DMS53 treated with DMSO at 0.1 percent for 48 hours (cell line): ENCODE measurements around the gene TPPP3.
"Not testable (repeated sequence)": the region's sequence is repeated elsewhere in the genome, so short reads cannot be mapped to it uniquely, and the experiment has no call there.

Experiments
- DNase-seq: peaks from one replicate; lab custom pipeline; 2025; ENCODE audit not compliant: unreplicated experiment; lab: John Stamatoyannopoulos, UW

The TPPP3 gene

DNA sequence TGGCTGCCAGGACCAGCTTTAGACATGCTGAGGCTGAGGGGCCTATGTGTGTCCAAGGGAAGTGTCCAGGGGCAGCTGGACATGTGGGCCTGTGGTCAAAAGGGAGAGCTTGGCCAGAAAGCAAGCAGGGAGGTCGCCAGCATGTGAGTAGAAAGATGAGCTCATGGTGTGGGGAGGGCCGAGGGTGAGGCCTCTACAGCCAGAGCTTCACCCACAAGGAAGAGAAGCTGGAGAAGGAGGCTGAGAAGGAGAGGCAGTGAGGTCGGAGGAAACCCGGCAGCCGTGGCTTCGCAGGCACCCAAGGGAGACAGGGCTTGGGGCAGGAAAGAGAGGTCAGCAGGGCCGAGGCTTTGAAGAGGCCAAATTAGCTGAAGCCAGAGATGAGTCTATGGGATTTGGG, 33.7 kb upstream of the TPPP3 start:
- DNase-seq, result no peak

DNA sequence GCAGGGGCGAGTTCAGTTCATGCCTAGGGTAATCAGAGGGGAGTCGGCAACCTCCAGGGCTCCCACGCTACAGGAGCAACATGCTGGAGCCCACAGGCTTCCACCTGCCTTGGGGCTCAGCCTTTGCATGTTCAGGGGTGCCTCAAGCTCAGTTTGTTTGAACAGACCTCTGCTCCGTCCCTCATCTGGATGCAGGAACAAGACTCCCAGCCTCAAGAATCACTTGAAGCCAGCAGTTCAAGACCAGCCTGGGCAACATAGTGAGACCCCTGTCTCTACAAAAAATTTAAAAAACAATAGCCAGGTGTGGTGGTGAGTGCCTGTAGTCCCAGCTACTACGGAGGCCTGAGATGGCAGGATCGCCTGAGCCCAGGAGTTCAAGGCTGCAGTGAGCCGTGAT, 32.7 kb upstream of the TPPP3 start:
- no peak for DNase-seq

DNA sequence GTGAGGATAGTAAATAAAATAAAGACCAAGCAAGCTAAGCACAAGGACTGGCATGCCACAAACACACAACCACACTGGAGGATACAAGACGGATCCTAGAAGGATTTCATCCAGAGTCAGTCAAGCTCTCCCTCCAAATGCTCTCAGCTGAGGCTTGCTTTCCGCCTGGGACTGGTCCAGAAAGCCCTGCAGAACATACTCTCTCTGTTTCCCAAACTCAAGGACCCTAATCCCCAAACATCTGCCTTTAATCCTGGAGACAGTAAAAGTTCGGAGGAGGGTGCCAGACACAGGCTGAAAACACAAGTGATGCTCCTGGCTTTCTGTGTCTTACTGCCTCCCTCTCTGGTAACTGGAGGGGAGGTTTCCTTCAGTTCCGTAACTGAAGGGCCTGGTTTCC, 32.3 kb upstream of the TPPP3 start:
- no peak for DNase-seq

DNA sequence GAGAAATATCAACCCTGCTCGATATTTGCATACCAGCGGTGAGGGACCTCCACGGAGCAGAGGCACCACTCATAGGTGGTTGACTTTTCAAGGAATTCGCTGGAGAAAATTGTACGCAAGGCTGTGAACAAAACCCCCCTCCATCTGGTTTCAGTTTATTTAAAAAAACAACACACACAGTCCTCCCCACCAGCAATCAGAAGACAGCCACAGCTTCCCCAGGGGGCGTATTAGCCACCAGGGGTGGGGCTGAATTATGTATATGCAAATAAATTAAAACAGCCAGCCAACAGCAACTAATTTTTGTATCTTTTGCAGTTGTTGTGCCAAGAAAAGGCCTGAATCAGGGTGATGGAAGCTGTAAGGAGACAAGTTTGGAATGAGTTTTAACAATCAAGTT, 31.8 kb upstream of the TPPP3 start:
- no peak for DNase-seq

DNA sequence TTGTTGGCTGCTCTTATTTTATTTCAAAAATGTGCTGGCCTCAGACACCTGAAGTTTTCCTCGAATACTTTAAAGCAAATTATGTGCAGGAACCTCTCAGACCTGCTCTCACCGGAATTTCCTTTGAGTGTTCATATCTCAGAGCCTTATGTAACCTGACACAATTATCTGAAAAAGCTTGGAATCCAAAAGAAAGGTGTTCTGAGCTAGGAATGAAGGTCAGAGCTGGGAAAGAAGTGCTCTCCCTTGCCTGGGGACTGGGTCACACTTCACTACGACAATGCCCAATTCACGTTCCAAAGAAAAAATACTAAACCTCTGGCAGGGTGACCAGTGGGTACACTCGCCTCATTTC, 30.9 kb upstream of the TPPP3 start:
- DNase-seq, result no peak

DNA sequence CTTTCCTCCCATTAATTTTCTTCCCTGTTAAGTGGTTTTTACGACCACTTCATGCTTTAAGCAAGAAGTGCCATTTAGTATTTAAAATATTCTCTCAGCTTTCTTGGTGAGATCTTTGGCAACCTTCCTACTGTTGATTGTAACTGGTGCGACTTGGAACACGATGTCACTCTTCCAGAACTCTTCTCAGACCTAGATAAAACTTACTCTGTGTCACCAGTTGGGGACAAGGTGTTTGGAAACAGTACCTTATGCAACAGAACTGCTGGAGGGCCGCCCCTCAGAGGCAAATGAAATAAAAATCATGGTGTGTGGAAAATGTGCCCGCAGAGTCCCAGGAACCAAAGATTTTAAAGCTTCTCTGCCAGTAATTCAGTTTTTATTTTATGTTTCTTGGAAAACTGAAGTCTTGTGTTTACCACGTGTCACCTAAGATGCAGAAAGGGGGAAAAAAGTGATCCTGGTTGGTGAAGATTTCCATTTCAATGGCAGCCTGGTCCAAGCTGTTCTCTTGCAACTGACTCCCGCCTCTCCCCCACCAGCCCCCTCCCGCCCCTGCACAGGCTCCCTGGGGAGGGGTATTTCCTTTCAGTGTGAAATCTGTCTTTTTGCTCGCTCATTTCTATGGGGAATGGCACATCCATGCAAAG, 30.4 kb upstream of the TPPP3 start:
- no peak for DNase-seq

DNA sequence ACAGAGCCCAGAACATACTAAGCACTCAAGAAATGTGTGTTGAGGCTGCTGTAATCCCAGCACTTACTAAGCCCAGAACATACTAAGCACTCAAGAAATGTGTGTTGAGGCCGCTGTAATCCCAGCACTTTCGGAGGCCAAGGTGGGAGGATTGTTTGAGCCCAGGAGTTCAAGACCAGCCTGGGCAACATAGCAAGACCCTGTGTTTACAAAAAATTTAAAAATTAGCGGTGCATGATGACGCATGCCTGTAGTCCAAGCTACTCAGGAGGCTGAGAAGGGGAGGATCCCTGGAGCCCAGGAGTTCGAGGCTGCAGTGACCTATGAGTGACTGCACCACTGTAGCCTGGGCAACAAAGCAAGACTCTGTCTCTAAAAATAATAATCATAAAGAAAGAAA, 29.7 kb upstream of the TPPP3 start:
- DNase-seq, result no peak

DNA sequence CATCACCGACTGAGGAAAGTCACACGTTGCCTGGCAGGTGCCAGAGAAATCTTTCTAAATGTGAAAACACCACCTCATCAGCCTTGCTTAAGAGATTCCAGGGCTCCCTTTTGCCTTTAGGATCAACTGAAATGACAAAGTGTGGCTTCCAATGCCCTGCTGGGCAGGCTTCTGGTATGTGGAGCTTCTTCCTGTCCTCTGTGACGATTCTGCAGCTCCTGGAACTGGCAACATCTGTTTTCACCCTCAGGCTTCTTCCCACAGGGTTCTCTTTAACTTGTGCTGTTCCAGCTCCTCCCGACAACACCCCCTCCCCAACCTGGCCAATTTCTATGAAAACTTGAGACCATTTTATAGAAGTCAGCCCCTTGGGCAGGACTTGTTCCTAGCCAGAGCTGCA, 27.7 kb upstream of the TPPP3 start:
- no peak for DNase-seq

DNA sequence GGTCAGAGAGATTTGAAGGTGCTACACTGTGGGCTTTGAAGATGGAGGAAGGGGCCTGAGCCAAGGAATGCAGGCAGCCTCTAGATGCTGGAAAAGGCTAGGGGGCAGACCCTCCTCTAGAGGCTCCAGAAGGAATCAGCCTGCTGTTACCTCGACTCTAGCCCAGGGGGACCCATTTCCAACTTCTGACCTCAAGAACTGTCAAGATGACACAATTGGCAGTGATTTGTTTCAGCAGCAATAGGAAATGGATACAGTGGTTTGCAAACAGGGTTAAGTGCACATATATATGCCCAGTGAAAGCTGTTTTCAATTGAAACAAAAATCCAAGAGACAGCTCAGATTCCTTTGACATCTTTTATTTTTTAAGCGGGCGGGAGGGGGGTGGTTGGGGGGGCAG, 26.6 kb upstream of the TPPP3 start:
- DNase-seq, result no peak

DNA sequence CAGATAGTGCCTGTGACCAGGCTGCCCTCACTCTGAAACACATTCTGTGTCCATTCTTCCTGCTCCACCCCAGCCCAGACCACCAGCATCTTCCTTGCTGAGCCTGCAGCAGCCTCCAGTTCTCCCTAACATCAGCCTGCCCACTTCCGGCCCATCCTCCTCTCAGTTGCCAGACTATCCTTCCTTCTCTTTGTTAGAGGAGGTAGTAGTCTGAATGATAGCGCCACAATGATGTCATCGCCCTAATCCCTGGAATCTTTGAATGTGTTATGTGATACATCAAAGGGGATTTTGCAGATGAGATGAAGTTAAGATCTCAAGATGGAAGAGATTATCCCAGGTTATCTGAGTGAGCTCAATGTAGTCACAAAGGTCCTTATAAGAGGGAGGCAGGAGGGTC, 26.2 kb upstream of the TPPP3 start:
- peak; percentile 20 for DNase-seq

DNA sequence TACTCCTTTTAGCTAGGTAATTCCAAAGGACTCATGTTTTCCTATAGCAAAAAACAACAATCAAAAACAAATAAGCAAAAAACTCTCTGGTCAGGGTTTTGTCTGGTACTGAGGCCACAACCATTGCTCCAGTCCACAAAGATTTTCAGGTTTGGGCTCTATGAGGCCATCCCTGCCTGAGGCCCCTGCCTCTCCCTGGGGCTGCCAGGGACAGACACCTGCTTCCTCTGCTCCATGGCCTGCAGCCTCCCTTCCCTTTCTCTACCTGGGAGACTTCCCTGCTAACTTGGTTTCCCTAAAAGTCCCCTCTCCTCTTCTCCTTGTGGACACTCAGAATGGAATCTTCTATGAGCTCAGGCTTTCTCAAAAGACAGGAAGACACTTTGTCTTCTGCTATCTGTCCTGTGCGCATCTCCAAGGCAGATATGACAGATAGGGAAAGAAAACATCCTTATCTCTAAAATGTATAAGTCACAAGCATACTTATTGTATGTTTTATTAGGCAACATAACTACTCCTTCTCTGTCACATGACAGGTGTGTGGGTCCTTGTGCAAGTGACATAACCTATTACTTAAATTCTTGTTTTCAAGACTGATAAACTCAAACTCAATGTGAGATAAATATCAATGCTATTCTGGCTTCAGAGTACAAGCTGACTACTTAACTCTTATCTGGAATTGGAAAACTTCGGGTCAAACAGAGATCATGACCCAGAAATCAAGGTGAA, 24.2 kb upstream of the TPPP3 start:
- DNase-seq, result no peak

DNA sequence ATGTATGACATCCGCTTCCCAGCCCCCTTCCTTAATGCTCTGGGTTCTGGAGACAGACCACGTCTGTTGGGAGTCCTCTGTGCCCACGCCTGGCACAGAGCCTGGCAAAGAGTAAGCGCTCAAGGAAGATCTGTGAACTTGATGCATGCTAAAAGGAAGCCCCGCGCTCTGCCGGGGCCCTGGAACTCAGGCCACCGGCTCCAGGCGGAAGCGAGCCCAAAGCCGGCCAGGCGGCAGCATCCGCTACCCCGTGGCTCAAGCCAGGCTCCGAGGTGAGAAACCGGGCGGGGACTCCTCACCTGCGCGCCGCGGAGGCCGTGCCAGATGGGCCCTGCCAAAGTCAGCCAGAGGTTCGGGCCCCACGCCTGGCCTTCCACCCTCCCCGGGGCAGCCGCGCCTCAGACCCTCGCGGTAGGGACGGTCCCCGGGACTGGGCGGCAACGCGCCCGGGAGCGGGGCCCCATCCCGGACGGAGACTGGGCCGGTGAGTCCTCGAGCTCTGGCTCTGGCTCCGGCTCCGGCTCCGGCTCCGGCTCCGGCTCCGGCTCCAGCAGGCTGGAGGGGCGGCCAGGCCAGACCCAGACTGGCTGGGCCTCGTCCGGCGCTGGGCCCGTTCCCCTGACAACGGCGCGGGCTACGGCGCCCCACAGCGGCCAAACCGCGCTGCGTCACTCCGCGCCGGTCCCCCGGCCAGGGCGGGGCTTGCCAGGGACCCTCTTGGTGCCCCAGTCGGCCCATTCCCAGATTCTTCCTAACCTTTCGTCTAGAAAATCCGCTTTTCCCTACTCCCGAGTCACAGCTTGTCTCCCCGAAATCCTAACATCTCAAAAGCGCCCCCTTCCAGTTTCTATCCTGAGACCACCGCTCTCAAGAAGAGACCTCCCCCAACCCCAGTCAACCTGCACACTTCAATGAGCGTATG, 22.8 kb upstream of the TPPP3 start, which contains the start of gene ZDHHC1:
TSS of gene ZDHHC1 (minus strand) at position 606 of the 922 bp plus-strand sequence. CDS start 8,702 bp downstream, outside the sequence.
- DNase-seq, result peak; percentile 20

DNA sequence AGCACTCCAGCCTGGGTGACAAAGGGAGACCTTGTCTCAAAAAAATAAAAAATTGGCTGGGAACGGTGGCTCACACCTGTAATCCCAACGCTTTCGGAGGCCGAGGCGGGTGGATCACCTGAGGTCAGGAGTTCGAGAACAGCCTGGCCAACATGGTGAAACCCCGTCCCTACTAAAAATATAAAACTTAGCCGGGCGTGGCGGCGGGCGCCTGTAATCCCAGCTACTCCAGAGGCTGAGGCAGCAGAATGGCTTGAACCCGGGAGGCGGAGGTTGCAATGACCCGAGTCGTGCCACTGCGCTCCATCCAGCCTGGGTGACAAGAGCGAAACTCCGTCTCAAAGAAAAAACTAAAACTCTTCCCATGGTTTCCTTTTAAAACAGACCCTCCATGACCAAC, 22.1 kb upstream of the TPPP3 start:
- not testable (repeated sequence) for DNase-seq

DNA sequence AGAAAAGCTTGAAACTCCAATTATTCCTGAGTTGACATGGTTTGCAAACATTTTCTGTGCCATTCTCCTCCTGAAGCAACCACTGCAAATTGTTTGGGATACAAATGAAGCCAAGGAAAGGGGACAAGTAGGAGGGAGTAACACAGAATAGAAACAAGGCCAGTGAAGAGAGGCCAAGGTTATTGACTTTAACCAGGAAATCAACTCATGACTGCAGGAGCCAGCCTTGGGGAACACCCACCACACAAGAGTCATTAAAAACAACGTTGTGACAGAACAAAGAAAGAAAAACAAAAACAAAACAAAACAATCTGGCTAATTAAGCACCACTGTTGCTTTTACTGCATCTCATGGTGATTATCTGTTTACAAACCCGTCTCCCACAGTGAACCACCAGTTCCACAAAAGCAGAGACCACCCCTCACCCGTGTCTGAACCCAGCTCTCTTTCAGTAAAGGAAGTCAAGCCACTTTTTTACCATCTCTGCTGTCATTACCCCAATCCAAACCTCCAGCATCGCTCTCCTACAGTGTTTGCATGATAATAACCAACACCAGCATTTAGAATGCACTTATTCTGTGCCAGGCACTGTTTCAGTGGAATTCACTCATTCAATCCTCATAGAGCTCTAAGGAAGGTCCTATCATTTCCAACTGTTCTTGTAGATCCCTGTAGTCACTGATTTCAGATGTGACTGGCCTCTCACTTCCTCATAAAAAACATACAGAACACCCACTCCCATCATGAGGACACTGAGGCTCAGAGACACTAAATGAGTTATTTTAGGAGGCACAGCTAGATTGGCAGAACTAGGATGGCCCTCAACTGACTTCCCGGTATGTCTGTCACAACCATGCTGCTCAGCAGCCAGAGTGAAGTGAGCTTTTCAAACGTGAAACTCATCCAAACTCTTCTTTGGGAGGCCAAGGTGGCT, 20.9 kb upstream of the TPPP3 start:
- no peak for DNase-seq

DNA sequence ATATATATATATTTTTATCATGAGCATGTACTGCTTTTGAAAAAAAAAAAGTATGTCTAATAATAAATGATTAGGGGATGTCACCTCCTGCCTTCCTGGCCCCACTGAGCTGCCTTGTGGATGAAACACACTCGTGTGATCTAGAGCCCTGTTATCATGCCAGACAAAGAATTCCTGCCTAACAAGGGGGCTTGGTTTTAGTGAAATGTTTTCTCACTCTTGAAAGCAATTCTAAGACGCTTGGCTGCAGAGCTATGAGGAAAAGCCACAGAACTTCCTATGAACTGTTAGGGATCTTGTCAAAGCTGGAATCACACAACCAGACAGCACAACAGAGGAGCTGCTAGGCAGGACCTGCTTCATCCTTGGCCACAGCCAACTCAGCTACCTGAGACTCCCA, 19.0 kb upstream of the TPPP3 start:
- DNase-seq, result no peak

DNA sequence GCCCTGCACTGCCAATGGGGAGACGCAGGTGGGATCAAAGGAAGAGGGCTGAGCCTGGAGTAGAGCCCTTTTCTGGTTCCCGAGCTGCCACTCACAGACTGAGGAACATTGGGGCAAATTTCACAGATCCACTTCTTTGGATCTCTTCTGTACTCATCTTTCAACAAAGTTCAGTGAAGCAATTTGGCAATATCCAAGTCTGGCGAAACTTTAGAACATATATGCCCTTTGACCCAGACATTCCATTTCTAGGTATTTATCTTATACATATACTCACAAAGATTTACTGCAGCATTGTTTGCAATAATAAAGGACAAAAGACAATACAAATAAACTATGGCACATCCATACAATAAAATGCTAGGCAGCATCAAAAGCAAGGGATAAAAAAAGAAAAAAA, 18.0 kb upstream of the TPPP3 start:
- no peak for DNase-seq

DNA sequence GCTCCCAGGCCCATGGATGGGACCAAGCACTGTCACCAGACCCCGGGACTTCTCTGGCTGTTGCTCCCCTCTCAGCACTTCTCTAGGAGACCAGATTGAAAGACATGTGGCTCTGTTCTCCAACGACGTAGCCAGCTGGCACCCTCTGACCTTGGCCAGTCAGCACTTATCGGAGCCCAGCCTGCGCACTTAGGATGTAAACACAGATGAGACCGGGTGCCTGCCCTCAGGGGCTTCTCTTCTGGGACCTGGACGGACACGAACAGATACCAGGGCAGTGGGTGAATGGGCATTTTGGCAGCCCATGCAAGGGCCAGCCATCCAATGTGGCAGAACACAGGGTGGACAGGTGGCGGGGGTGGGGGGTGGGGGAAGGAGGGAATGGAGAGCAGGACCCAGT, 16.3 kb upstream of the TPPP3 start:
- DNase-seq, result no peak

DNA sequence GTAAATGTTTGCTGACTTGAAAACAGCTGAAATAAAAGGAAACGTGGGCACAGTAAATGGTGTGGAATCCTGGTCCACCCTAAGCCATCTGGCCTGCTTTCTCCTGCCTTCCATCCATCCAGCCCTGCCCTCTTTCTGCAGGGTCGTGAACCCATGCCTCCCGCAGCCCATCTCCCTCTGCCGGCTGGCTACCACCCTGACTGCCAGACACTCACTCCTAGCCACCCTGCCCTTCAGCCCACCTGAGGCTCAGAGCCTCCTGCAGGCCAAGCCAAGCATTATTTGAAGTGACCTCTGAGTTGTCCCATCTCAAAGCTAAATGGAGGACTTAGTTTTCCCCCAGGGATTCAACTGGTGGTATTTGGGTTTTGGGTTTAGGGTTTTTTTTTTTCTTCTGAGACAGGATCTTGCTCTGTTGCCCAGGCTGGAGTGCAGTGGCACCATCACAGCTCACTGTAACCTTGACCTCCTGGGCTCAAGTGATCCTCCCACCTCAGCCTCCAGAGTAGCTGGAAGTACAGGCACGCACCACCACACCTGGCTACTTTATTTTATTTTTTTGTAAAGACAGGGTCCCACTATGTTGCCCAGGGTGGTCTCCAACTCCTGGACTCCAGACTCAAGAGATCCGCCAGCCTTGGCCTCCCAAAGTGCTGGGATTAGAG, 14.6 kb upstream of the TPPP3 start:
- DNase-seq, result no peak

DNA sequence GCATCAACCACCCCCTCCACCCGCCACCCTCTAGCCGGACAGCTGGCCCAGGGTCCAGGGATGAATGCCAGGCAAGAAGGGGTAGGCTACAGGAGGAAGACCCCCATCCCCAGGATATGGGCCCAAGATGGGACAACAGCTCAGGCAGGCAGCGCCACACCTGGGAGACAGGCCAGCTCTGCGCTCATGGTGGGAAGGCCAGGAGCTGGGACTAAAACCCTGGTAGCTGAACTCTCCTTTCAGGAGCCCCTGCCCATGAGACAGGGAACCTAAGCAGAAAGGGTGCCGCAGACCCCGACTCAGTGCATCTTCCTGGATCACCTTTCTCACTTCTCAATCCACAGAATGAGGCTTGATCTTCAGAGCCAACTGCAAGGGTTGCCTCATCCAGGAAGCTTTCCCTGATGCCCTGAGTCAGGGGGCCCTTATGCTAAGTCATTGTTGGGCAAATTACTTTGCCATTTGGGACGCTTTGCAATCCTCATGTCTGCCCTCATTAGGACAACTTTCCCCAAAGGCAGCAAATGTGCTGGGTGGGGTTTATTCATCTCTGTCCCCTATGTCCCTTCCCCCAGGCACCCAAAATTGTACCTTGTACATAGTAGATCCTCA, 14.0 kb upstream of the TPPP3 start:
- no peak for DNase-seq
